ENCODE results near the gene WDFY1. TPM values are rescaled to one million over a fixed set of nuclear protein-coding genes. Genes with fewer than 3 reads are reported as not detected.

Gene WDFY1
- total and polyA plus RNA-seq, 2 donors (not counting 1 experiment from before 2014, with no cell fraction given): 28.8 to 76.0 TPM

GRCh38 chr2:223991611-223992010 is 46.5 kb upstream of the WDFY1 start:
- H3K4me3 Mint-ChIP-seq: no peak overlapping the region
- no peaks in the 10 kb centered on the region for H3K36me3 ChIP-seq (replicated peaks in 1 of 2; ENCODE audit: control extremely low read depth in 1 of 2, control insufficient read depth in 1 of 2, extremely low read depth in 1 of 2, insufficient read depth in 2 of 2, low read length in 1 of 2)
- H2AFZ ChIP-seq (ENCODE audit: insufficient read depth, low read depth, low read length, poor library complexity, severe bottlenecking): no peak overlapping the region
- no peak for ATAC-seq (ENCODE audit: low read depth)
- no peak overlapping the region for H3K4me3 ChIP-seq (ENCODE audit: control extremely low read depth in 1 of 5, extremely low read depth in 1 of 5, insufficient read depth in 1 of 5, low read depth in 2 of 5, low read length in 4 of 5)
- no peak for TF ChIP-seq CTCF (IDR thresholded peaks at IDR 0.05)
- ChIA-PET POLR2A (no interaction called here), CTCF (interaction anchor here (0.7 to 7.6 kb wide), 10 partner anchors 12 to 1667 kb away, joined by 3 to 307 read pairs (median 4); no protein-coding TSS in a partner anchor)
- no peaks in the 10 kb centered on the region for H3K4me1 Mint-ChIP-seq
- DNase-seq: no peak
- H3K4me1 ChIP-seq (ENCODE audit: control insufficient read depth in 2 of 2, insufficient read depth in 2 of 2, low read length in 2 of 2): no peaks in the 10 kb centered on the region
- no peaks in the 10 kb centered on the region for H3K79me2 ChIP-seq (ENCODE audit: control insufficient read depth, insufficient read depth, low read length)
- no peaks in the 10 kb centered on the region for H3K9me3 ChIP-seq (ENCODE audit: control extremely low read depth in 1 of 3, control insufficient read depth in 2 of 3, insufficient read depth in 1 of 3, low read length in 2 of 3)
- H3K27ac ChIP-seq (ENCODE audit: low read length in 2 of 2): no peak overlapping the region
- no peaks in the 10 kb centered on the region for H4K20me1 ChIP-seq (ENCODE audit: control insufficient read depth, insufficient read depth, low read length, poor library complexity, severe bottlenecking)
- H3K27me3 Mint-ChIP-seq: peaks cover 10% of the 10 kb centered on the region
- no peaks in the 10 kb centered on the region for H3K9me3 Mint-ChIP-seq (ENCODE audit: insufficient read depth)
- H3K27ac Mint-ChIP-seq: no peak overlapping the region
- no peaks in the 10 kb centered on the region for H3K27me3 ChIP-seq (replicated peaks in 1 of 4; ENCODE audit: control extremely low read depth in 1 of 4, control insufficient read depth in 3 of 4, insufficient read depth in 4 of 4, low read length in 3 of 4)
- H3K4me2 ChIP-seq (replicated peaks; ENCODE audit: low read depth, low read length, poor library complexity, severe bottlenecking): no peak overlapping the region
- 93% methylated on average over 12 of the region's 12 CpGs for WGBS (ENCODE audit: insufficient coverage)
- H3K9ac ChIP-seq (ENCODE audit: low read length): no peak overlapping the region
- intact Hi-C loops (cut with micrococcal nuclease): loop anchor here (2.0 kb wide), 3 partner anchors 21 to 659 kb away; partner anchors contain the start of gene SERPINE2

- Histone ChIP-seq H2AFZ (ENCODE audit: insufficient read depth, low read depth, low read length, poor library complexity, severe bottlenecking) (no peak overlapping the region), H3K4me2 (replicated peaks; ENCODE audit: low read depth, low read length, poor library complexity, severe bottlenecking) (no peak overlapping the region), H3K9ac (ENCODE audit: low read length) (no peak overlapping the region), H3K4me1 (ENCODE audit: control insufficient read depth in 2 of 2, insufficient read depth in 2 of 2, low read length in 2 of 2) (no peaks in the 10 kb centered on the region), H3K79me2 (ENCODE audit: control insufficient read depth, insufficient read depth, low read length) (no peaks in the 10 kb centered on the region), H3K27me3 (replicated peaks in 1 of 4; ENCODE audit: control extremely low read depth in 1 of 4, control insufficient read depth in 3 of 4, insufficient read depth in 4 of 4, low read length in 3 of 4) (peaks cover 0 to 3% (median 0%) of the 10 kb centered on the region in 4 experiments), H3K9me3 (ENCODE audit: control extremely low read depth in 1 of 3, control insufficient read depth in 2 of 3, insufficient read depth in 1 of 3, low read length in 2 of 3) (no peaks in the 10 kb centered on the region), H4K20me1 (ENCODE audit: control insufficient read depth, insufficient read depth, low read length, poor library complexity, severe bottlenecking) (no peaks in the 10 kb centered on the region), H3K4me3 (ENCODE audit: control extremely low read depth in 1 of 5, extremely low read depth in 1 of 5, insufficient read depth in 1 of 5, low read depth in 2 of 5, low read length in 4 of 5) (no peak overlapping the region), H3K27ac (ENCODE audit: low read length in 2 of 2) (no peak overlapping the region), H3K36me3 (replicated peaks in 1 of 2; ENCODE audit: control extremely low read depth in 1 of 2, control insufficient read depth in 1 of 2, extremely low read depth in 1 of 2, insufficient read depth in 2 of 2, low read length in 1 of 2) (no peaks in the 10 kb centered on the region)
- WGBS (ENCODE audit: insufficient coverage): 79% methylated on average over 1 of the region's 3 CpGs
- Mint-ChIP-seq H3K4me3 (no peak overlapping the region), H3K27me3 (peaks cover 15% of the 10 kb centered on the region), H3K4me1 (no peaks in the 10 kb centered on the region), H3K27ac (no peak overlapping the region), H3K9me3 (ENCODE audit: insufficient read depth) (no peaks in the 10 kb centered on the region)
- intact Hi-C loops (cut with micrococcal nuclease): no loop called here
- DNase-seq: no peak
- ChIA-PET POLR2A (no interaction called here), CTCF (interaction anchor here (2.4 to 7.6 kb wide), 3 partner anchors 10 to 296 kb away, joined by 12 to 307 read pairs (median 50); no protein-coding TSS in a partner anchor)
- TF ChIP-seq EZH2 (IDR thresholded peaks at IDR 0.05; ENCODE audit: borderline replicate concordance, insufficient read depth, low read depth, low read length, poor library complexity, severe bottlenecking) (no peak), CTCF (IDR thresholded peaks at IDR 0.05) (no peak)
- ATAC-seq (ENCODE audit: low read depth): no peak
Observed at GRCh38 chr2:223989856-223990232, 44.7 kb upstream of the WDFY1 start.

Measured in B cell (primary cell).